Measurements from ENCODE around the gene FGF1.
A peak's percentile ranks its signal among the peaks of the same experiment; 100 is the strongest.

FGF1 gene

GRCh38 chr5:142668336-142668735, 17.6 kb downstream of the FGF1 start:
- H3K4me3 ChIP-seq (ENCODE audit: insufficient read depth in 1 of 2, low read depth in 1 of 2, low read length in 2 of 2) = no peak overlapping the region
- H3K27me3 ChIP-seq (ENCODE audit: control insufficient read depth in 1 of 2, insufficient read depth in 1 of 2, low read length in 2 of 2) = no peaks in the 10 kb centered on the region
- no peak overlapping the region for H3K23ac ChIP-seq (ENCODE audit: low read length in 2 of 2)
- no peak overlapping the region for H4K91ac ChIP-seq (ENCODE audit: low read length)
- no peak overlapping the region for H3K14ac ChIP-seq (ENCODE audit: low read length in 2 of 2)
- no peak overlapping the region for H2BK5ac ChIP-seq (ENCODE audit: low read depth, low read length, poor library complexity, severe bottlenecking)
- H3K4me2 ChIP-seq (ENCODE audit: low read length, poor library complexity, severe bottlenecking) = no peak overlapping the region
- DNase-seq = no peak
- H2BK15ac ChIP-seq (ENCODE audit: low read depth, poor library complexity, severe bottlenecking) = no peak overlapping the region
- H2BK12ac ChIP-seq (ENCODE audit: low read length in 2 of 2) = no peak overlapping the region
- H3K79me1 ChIP-seq (replicated peaks; ENCODE audit: low read length, poor library complexity, severe bottlenecking) = no peaks in the 10 kb centered on the region
- H2AFZ ChIP-seq (ENCODE audit: low read depth, low read length) = no peak overlapping the region
- H3K27ac ChIP-seq (ENCODE audit: low read length, poor library complexity, severe bottlenecking) = no peak overlapping the region
- H3K9me3 ChIP-seq (ENCODE audit: control insufficient read depth, low read length) = no peaks in the 10 kb centered on the region
- no peak overlapping the region for H2BK120ac ChIP-seq (ENCODE audit: low read depth, low read length)
- no peak overlapping the region for H3K4ac ChIP-seq (ENCODE audit: low read depth in 1 of 2, low read length in 2 of 2)
- no peak overlapping the region for H3K18ac ChIP-seq (ENCODE audit: low read depth in 1 of 2, low read length in 2 of 2)
- 92% methylated on average over 3 of the region's 6 CpGs for WGBS
- H3K9ac ChIP-seq (ENCODE audit: low read length) = no peak overlapping the region
- peaks cover 3% of the 10 kb centered on the region for H3K4me1 ChIP-seq (ENCODE audit: control insufficient read depth, insufficient read depth, low read depth, low read length)
- H4K8ac ChIP-seq (ENCODE audit: low read length) = no peak overlapping the region
- H3K36me3 ChIP-seq (ENCODE audit: control insufficient read depth in 1 of 2, insufficient read depth in 2 of 2, low read depth in 1 of 2, low read length in 2 of 2) = no peaks in the 10 kb centered on the region
- no peak overlapping the region for H2AK5ac ChIP-seq (ENCODE audit: low read length, severe bottlenecking)

DNA sequence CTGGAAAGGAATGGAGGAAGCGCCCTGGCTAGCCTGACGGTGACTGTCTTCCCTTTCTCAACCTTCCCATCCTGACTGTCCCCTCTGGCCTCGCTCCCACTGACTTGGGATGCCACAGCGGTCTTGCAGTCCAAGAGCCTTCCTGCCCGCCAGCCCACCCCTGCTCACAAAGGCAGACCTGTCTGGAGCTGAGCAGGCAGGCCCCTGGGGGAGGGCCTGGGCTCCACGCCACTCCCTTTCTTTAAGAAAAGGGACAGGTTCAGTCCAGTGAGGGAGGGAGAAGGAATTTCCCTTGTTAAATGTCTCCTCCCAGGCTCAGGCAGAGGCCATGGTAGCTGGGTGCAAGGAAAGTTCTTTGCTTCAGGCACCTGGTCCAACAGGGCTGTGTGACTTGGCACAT, 18.1 kb downstream of the FGF1 start:
- H3K4ac ChIP-seq (ENCODE audit: low read depth in 1 of 2, low read length in 2 of 2) = no peak overlapping the region
- no peak overlapping the region for H3K9ac ChIP-seq (ENCODE audit: low read length)
- no peak overlapping the region for H3K23ac ChIP-seq (ENCODE audit: low read length in 2 of 2)
- peak overlapping the region; percentile 63 for H2AK5ac ChIP-seq (ENCODE audit: low read length, severe bottlenecking)
- peaks cover 3% of the 10 kb centered on the region for H3K4me1 ChIP-seq (ENCODE audit: control insufficient read depth, insufficient read depth, low read depth, low read length)
- no peak overlapping the region for H3K14ac ChIP-seq (ENCODE audit: low read length in 2 of 2)
- no peaks in the 10 kb centered on the region for H3K27me3 ChIP-seq (ENCODE audit: control insufficient read depth in 1 of 2, insufficient read depth in 1 of 2, low read length in 2 of 2)
- peak overlapping the region; percentile 8 for H4K8ac ChIP-seq (ENCODE audit: low read length)
- no peak overlapping the region for H2BK5ac ChIP-seq (ENCODE audit: low read depth, low read length, poor library complexity, severe bottlenecking)
- no peak overlapping the region for H2BK120ac ChIP-seq (ENCODE audit: low read depth, low read length)
- H3K18ac ChIP-seq (ENCODE audit: low read depth in 1 of 2, low read length in 2 of 2) = no peak overlapping the region
- H3K36me3 ChIP-seq (ENCODE audit: control insufficient read depth in 1 of 2, insufficient read depth in 2 of 2, low read depth in 1 of 2, low read length in 2 of 2) = no peaks in the 10 kb centered on the region
- no peak overlapping the region for H3K27ac ChIP-seq (ENCODE audit: low read length, poor library complexity, severe bottlenecking)
- H4K91ac ChIP-seq (ENCODE audit: low read length) = no peak overlapping the region
- WGBS = 91% methylated on average over 6 of the region's 6 CpGs
- H3K79me1 ChIP-seq (replicated peaks; ENCODE audit: low read length, poor library complexity, severe bottlenecking) = no peaks in the 10 kb centered on the region
- no peak overlapping the region for H2BK12ac ChIP-seq (ENCODE audit: low read length in 2 of 2)
- H2BK15ac ChIP-seq (ENCODE audit: low read depth, poor library complexity, severe bottlenecking) = peak overlapping the region; percentile 36
- no peaks in the 10 kb centered on the region for H3K9me3 ChIP-seq (ENCODE audit: control insufficient read depth, low read length)
- no peak overlapping the region for H3K4me3 ChIP-seq (ENCODE audit: insufficient read depth in 1 of 2, low read depth in 1 of 2, low read length in 2 of 2)
- no peak overlapping the region for H3K4me2 ChIP-seq (ENCODE audit: low read length, poor library complexity, severe bottlenecking)
- no peak for DNase-seq
- H2AFZ ChIP-seq (ENCODE audit: low read depth, low read length) = no peak overlapping the region

DNA sequence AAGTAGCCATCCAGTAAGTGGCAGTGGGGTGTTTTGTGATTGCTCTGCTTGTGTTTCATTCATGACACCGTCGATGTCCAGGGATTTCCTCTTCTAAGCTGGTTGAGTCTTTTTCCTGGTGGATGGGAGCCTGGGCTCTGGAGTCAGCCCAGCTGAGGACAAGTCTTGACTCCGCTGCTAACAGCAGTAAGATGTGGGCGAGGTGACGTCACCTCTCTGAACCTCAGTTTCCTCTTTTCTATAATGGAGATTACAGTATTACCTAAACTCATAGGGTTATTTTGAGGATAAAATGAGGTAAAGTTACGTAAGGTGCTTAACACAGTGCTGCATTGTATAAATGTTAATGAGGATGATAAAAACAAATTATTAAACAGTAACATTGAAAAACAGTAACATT, 21.3 kb downstream of the FGF1 start:
- WGBS = 100% methylated on average over 2 of the region's 6 CpGs
- H2BK15ac ChIP-seq (ENCODE audit: low read depth, poor library complexity, severe bottlenecking) = no peak overlapping the region
- H2BK12ac ChIP-seq (ENCODE audit: low read length in 2 of 2) = no peak overlapping the region

DNA sequence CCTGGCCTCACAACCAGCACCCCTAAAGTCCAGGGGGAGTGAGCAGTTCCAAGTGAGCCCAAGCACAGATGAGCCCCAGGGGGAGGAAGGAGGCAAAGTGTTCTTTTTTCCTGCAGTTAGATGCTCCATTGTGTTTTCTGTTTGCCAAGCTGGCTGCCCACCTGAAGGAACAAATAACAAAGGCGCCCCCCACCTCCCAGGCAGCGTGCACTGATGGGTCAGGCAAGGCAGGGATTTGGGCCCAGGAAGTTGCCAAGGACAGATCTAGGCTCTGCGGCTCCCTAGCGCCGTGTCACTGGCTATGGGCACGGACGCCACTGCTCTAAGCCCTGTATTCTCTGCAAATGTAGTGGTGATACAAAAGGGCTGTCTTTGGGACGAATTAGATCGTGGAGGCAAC, 21.8 kb downstream of the FGF1 start:
- Histone ChIP-seq H2BK15ac (ENCODE audit: low read depth, poor library complexity, severe bottlenecking) (no peak overlapping the region), H3K9ac (ENCODE audit: low read length) (no peak overlapping the region), H3K18ac (ENCODE audit: low read depth in 1 of 2, low read length in 2 of 2) (no peak overlapping the region), H3K27me3 (ENCODE audit: control insufficient read depth in 1 of 2, insufficient read depth in 1 of 2, low read length in 2 of 2) (no peaks in the 10 kb centered on the region), H3K4me1 (ENCODE audit: control insufficient read depth, insufficient read depth, low read depth, low read length) (no peaks in the 10 kb centered on the region), H3K23ac (ENCODE audit: low read length in 2 of 2) (no peak overlapping the region), H3K9me3 (ENCODE audit: control insufficient read depth, low read length) (no peaks in the 10 kb centered on the region), H3K4me2 (ENCODE audit: low read length, poor library complexity, severe bottlenecking) (no peak overlapping the region), H2AK5ac (ENCODE audit: low read length, severe bottlenecking) (no peak overlapping the region), H2AFZ (ENCODE audit: low read depth, low read length) (no peak overlapping the region), H2BK5ac (ENCODE audit: low read depth, low read length, poor library complexity, severe bottlenecking) (no peak overlapping the region), H3K79me1 (replicated peaks; ENCODE audit: low read length, poor library complexity, severe bottlenecking) (no peaks in the 10 kb centered on the region), H4K8ac (ENCODE audit: low read length) (no peak overlapping the region), H3K4me3 (ENCODE audit: insufficient read depth in 1 of 2, low read depth in 1 of 2, low read length in 2 of 2) (no peak overlapping the region), H4K91ac (ENCODE audit: low read length) (no peak overlapping the region), H3K36me3 (ENCODE audit: control insufficient read depth in 1 of 2, insufficient read depth in 2 of 2, low read depth in 1 of 2, low read length in 2 of 2) (no peaks in the 10 kb centered on the region), H3K27ac (ENCODE audit: low read length, poor library complexity, severe bottlenecking) (no peak overlapping the region), H3K4ac (ENCODE audit: low read depth in 1 of 2, low read length in 2 of 2) (no peak overlapping the region), H3K14ac (ENCODE audit: low read length in 2 of 2) (no peak overlapping the region), H2BK120ac (ENCODE audit: low read depth, low read length) (no peak overlapping the region), H2BK12ac (ENCODE audit: low read length in 2 of 2) (no peak overlapping the region)
- no peak for DNase-seq
- 87% methylated on average over 9 of the region's 9 CpGs for WGBS

More for the DNA sequence above, 21.3 kb downstream of the FGF1 start:
- Histone ChIP-seq H3K4ac (ENCODE audit: low read depth in 1 of 2, low read length in 2 of 2) (no peak overlapping the region), H3K9ac (ENCODE audit: low read length) (no peak overlapping the region), H3K79me1 (replicated peaks; ENCODE audit: low read length, poor library complexity, severe bottlenecking) (no peaks in the 10 kb centered on the region), H3K36me3 (ENCODE audit: control insufficient read depth in 1 of 2, insufficient read depth in 2 of 2, low read depth in 1 of 2, low read length in 2 of 2) (no peaks in the 10 kb centered on the region), H3K4me3 (ENCODE audit: insufficient read depth in 1 of 2, low read depth in 1 of 2, low read length in 2 of 2) (no peak overlapping the region), H3K14ac (ENCODE audit: low read length in 2 of 2) (no peak overlapping the region), H3K23ac (ENCODE audit: low read length in 2 of 2) (no peak overlapping the region), H2AK5ac (ENCODE audit: low read length, severe bottlenecking) (no peak overlapping the region), H3K18ac (ENCODE audit: low read depth in 1 of 2, low read length in 2 of 2) (no peak overlapping the region), H4K91ac (ENCODE audit: low read length) (no peak overlapping the region), H3K4me1 (ENCODE audit: control insufficient read depth, insufficient read depth, low read depth, low read length) (peaks cover 1% of the 10 kb centered on the region), H2AFZ (ENCODE audit: low read depth, low read length) (no peak overlapping the region), H2BK120ac (ENCODE audit: low read depth, low read length) (no peak overlapping the region), H3K27ac (ENCODE audit: low read length, poor library complexity, severe bottlenecking) (no peak overlapping the region), H3K4me2 (ENCODE audit: low read length, poor library complexity, severe bottlenecking) (no peak overlapping the region), H3K27me3 (ENCODE audit: control insufficient read depth in 1 of 2, insufficient read depth in 1 of 2, low read length in 2 of 2) (no peaks in the 10 kb centered on the region), H4K8ac (ENCODE audit: low read length) (no peak overlapping the region), H2BK5ac (ENCODE audit: low read depth, low read length, poor library complexity, severe bottlenecking) (no peak overlapping the region), H3K9me3 (ENCODE audit: control insufficient read depth, low read length) (no peaks in the 10 kb centered on the region)
- DNase-seq = no peak
